Activated naive CD4-positive, alpha-beta T cell treated with anti-CD3 and anti-CD28 coated beads for 36 hours (primary cell): ENCODE measurements around the gene B4GALNT3. TPM values are rescaled to one million over a fixed set of nuclear protein-coding genes. Genes with fewer than 3 reads are reported as not detected.

Experiments
- CTCF ChIA-PET: fragments of 350-600 bp; sonication (Branson Sonifier 250); formaldehyde crosslinking; loops from one replicate; lab custom pipeline; 2021; ENCODE audit warnings: antibody characterized with exemption; lab: Charles Lee
- DNase-seq: peaks from one replicate; pipeline ENCODE4 v3.0.0-alpha.2; 2020
- H3K27ac Mint-ChIP-seq: one replicate; pipeline ENCODE4 v1.8.0; 2021; ENCODE audit warnings: mild to moderate bottlenecking, mixed read lengths
- H3K27me3 Mint-ChIP-seq: one replicate; pipeline ENCODE4 v1.8.0; 2021; ENCODE audit warnings: low read depth, mixed read lengths
- H3K36me3 Mint-ChIP-seq: one replicate; pipeline ENCODE4 v1.8.0; 2021; ENCODE audit warnings: low read depth, mixed read lengths
- H3K4me1 Mint-ChIP-seq: one replicate; pipeline ENCODE4 v1.8.0; 2021; ENCODE audit warnings: low read depth, mixed read lengths
- H3K4me3 Mint-ChIP-seq: one replicate; pipeline ENCODE4 v1.8.0; 2021; ENCODE audit warnings: mild to moderate bottlenecking, moderate library complexity, mixed read lengths
- H3K9me3 Mint-ChIP-seq: one replicate; pipeline ENCODE4 v1.8.0; 2021; ENCODE audit warnings: mixed read lengths
- intact Hi-C: fragments of 100-400 bp; cut with micrococcal nuclease; formaldehyde crosslinking; loops from one replicate; pipeline ENCODE4 v1.15.1; 2023
- total RNA-seq, 2 experiments: library from RNA; stranded (reverse); gene quantifications; one replicate each; pipeline ENCODE4 v1.2.3, GENCODE V29; 2021

Gene B4GALNT3
- total RNA-seq, 2 experiments from 2014 or later: 1.1 to 1.2 TPM

DNA sequence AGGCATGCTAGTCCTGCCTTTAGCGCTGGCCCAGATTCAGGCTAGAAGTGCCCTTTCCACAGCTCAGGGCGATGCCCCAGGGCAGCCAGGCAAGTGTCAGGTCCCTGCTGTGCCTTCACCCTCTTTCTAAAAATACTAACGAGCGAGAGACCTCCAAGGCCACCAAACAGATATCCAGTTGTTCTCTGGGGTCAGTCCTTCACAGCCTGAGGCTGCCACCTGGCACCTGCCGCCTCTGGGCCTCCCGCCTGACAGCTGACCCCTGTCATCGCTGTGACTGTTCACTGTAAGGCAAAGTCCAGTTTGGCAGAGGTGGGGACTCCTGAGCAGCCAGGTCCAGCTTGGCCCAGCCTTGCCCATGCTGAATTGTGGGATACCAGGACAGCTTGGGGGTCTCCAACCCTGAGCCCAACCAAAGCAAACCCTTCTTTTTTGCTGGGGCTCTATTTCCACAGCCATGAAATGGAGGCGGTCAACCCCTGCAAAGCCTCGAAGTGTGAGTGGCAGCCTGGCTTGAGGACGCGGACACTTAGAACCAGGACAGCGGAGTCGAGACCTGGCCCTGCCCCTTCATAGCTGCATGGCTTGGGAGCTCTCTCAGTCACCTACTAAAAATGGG lies 123.6 kb downstream of the B4GALNT3 start:
- CTCF ChIA-PET: no interaction called here
- no peak overlapping the region for H3K4me3 Mint-ChIP-seq
- no peaks in the 10 kb centered on the region for H3K27me3 Mint-ChIP-seq
- DNase-seq: no peak
- no peaks in the 10 kb centered on the region for H3K4me1 Mint-ChIP-seq
- peaks cover under 1% of the 10 kb centered on the region for H3K9me3 Mint-ChIP-seq
- intact Hi-C loops: no loop called here
- H3K27ac Mint-ChIP-seq: no peak overlapping the region
- H3K36me3 Mint-ChIP-seq: no peaks in the 10 kb centered on the region

DNA sequence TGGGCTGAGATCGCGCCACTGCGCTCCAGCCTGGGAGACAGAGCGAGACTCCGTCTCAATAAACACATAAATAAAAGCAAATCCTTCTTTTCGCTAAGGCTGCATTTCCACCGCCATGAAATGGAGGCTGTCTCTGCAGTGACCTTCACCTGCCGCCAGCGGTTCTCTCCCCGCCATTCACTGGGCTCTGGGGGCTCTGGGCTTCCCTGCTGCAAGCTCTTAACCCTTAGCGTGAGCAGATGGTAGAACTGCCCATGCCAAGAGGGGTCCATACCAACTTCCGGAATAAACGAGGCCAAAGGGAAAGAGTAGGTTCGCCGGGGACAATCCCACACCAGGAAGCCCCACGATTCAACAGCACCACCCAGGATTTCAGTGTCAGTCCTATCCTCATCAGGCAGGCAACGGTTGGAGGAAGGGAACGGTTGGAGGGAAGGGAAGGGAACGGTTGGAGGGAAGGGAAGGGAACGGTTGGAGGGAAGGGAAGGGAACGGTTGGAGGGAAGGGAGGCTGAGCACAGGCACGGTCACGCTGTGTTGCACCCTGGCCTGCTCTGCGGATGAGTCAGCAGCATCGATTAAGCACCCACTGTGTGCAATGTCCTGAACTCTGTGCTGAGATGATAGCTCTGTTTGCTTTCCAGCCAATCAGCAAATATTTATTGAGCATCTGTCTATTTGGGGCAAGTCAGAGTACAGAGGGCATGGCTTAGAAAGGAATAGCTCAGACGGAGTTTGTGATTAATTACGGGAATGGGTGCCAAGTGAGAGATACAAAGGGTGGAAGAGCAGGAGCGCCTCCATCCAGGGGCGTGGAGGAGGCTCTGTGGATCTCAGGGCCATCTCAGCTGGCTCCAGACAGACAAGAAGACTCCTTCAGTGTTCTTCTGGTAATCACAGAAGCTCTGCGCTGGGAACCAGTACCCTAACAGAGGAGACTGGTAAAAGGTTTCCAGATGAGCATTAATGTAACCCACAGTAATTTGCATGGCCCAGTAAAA lies 125.6 kb downstream of the B4GALNT3 start:
- intact Hi-C loops: no loop called here
- Mint-ChIP-seq H3K9me3 (peaks cover 3% of the 10 kb centered on the region), H3K27me3 (no peaks in the 10 kb centered on the region), H3K36me3 (no peaks in the 10 kb centered on the region), H3K27ac (no peak overlapping the region), H3K4me1 (peaks cover 2% of the 10 kb centered on the region), H3K4me3 (no peak overlapping the region)
- no peak for DNase-seq
- CTCF ChIA-PET: interaction anchor here (0.7 kb wide), 1 partner anchor 30 kb away, joined by 3 read pairs; no protein-coding TSS in a partner anchor

DNA sequence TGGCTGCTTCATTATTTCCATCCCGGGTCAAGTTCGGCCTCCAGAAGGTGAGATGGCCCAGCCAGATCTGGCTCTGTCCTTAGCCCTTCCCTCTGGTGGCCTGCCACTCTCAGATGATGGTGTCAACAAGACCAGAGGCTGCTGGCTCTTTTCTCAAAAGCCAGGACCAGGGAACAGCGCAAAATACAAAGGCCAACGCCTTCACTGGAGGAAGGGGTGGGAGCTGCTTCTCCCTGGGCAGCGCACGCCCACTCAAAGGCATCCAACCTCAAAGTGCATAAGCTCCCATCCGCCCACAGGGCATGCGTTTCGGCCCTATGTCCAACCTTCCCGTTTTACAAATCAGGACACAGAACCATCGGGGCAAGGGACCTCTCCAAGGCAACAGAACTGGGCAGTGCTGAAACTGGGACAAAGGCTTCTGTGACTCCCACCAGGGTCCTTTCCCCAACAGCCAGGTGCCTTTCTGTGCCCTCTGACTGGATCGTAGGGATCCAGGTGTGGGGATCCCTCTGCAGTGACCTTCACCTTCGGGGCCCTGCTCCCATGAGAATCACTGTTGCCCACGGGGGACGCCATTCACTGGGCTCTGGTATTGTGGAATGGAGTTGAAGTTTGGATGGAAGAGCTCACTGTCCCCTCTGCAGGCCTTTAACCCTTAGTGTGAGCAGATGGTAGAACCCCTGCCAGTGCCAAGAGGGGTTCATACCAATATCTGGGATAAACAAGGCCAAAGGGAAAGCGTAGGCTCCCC lies 126.8 kb downstream of the B4GALNT3 start:
- peaks cover 2% of the 10 kb centered on the region for H3K4me1 Mint-ChIP-seq
- peaks cover 3% of the 10 kb centered on the region for H3K9me3 Mint-ChIP-seq
- CTCF ChIA-PET: no interaction called here
- H3K4me3 Mint-ChIP-seq: no peak overlapping the region
- no peak overlapping the region for H3K27ac Mint-ChIP-seq
- intact Hi-C loops: no loop called here
- H3K27me3 Mint-ChIP-seq: no peaks in the 10 kb centered on the region
- H3K36me3 Mint-ChIP-seq: no peaks in the 10 kb centered on the region
- no peak for DNase-seq

DNA sequence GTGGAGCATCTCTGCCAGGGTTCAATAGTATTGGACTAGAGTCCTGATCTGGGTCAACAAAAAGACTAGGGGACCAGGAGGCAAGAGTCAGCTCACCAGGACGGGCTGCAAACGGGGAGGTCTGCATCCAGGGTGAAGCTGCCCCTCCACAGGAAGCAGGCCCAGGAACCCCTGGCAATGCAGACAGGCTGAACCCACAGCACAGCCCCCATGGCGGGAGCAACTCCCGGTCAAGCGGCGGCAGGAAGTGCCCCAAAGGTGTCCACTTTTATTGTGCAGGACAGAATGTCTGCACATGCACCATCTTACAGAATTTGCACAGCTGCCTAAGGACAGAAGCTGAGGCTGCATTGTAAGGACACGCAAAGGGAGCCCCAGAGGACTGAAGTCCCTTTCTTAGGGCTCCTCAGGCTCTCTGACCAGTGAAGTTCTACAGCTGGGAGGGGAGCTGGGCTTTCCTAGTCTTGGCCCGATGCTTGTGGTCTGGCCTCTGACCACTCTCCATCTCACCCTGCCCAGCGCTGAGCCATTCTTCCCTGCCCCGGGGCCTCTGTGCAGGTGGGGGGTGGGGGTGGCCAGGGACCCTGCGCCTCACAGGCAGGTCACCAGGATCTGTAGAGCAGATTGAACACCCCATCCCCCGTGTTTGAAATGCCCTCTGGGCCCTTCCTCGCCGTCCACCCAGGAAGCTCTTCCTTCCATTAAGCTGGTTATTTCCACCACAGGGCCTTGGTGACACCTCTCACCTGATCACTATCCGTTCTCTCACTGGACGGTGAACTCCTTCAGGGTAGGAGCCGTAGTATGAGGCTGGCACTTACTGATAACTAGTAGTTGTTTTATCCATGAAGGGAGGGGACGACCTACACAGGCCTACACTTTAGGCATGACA lies 127.6 kb downstream of the B4GALNT3 start:
- intact Hi-C loops: no loop called here
- H3K27ac Mint-ChIP-seq: no peak overlapping the region
- no peak overlapping the region for H3K4me3 Mint-ChIP-seq
- H3K36me3 Mint-ChIP-seq: no peaks in the 10 kb centered on the region
- peaks cover 3% of the 10 kb centered on the region for H3K9me3 Mint-ChIP-seq
- no peak for DNase-seq
- CTCF ChIA-PET: no interaction called here
- peaks cover 2% of the 10 kb centered on the region for H3K4me1 Mint-ChIP-seq
- H3K27me3 Mint-ChIP-seq: no peaks in the 10 kb centered on the region

DNA sequence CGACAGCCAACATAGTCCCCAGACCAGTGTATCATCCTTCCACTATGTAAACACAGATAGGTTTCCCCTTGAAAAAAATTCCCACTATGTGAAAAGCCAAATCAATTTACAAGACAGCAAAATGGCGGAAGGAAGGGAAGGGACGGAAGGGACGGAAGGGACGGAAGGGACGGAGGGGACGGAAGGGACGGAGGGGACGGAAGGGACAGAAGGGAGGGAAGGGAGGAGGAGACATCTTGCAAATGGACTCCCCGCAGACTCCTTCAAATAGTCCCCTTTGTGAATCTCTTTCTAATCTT lies 128.2 kb downstream of the B4GALNT3 start:
- intact Hi-C loops: no loop called here
- H3K36me3 Mint-ChIP-seq: no peaks in the 10 kb centered on the region
- no peak overlapping the region for H3K27ac Mint-ChIP-seq
- H3K27me3 Mint-ChIP-seq: no peaks in the 10 kb centered on the region
- H3K4me3 Mint-ChIP-seq: no peak overlapping the region
- peaks cover 3% of the 10 kb centered on the region for H3K9me3 Mint-ChIP-seq
- DNase-seq: no peak
- CTCF ChIA-PET: no interaction called here
- H3K4me1 Mint-ChIP-seq: peaks cover 2% of the 10 kb centered on the region

DNA sequence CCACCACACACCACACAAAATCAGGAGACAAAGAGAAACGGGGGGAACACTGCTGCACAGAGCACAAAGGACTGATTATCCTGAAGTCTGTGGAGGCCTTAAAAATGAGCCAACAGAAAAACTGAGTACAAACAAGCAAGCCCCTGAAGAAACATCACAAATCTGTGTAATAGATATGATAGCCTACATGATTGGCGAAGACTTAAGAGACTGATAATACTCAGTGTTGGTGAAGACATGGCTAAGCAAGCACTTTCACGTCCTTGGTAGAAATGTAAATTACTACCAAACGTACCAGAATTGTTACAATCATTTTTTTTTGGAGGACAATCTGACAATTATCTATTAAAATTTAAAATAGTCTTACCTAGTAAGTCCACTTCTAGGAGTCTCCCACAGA lies 128.9 kb downstream of the B4GALNT3 start:
- Mint-ChIP-seq H3K36me3 (no peaks in the 10 kb centered on the region), H3K27me3 (no peaks in the 10 kb centered on the region), H3K4me3 (no peak overlapping the region), H3K4me1 (peaks cover 2% of the 10 kb centered on the region), H3K9me3 (peaks cover 3% of the 10 kb centered on the region), H3K27ac (no peak overlapping the region)
- DNase-seq: no peak
- CTCF ChIA-PET: interaction anchor here (0.7 kb wide), 1 partner anchor 13 kb away, joined by 3 read pairs; no protein-coding TSS in a partner anchor
- intact Hi-C loops: no loop called here

DNA sequence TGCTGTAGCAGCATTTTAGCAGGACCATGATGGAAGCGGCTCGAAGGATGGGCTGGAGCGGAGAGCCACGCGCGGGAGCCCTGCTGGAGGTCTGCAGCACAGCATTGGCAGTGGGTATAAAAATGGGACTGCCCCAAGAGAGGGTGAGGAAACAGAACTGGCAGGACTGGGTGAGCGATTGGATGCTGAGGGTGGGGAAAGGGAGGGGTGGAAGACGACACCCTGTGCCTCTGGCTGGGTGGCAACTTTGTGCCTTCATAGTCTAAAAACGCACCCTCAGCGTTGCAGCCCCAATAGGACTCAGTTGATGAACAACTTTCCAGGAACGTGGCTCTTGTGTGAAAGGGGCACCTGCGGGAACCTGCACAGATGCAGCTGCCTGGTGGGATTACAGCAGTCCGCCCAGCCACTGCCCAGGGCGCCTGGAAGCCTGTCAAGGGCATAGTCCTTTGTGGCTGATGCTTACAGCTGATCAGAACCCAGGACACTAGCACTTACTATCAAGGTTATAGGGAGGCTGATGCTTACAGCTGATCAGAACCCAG lies 130.5 kb downstream of the B4GALNT3 start:
- Mint-ChIP-seq H3K4me1 (peaks cover 2% of the 10 kb centered on the region), H3K4me3 (no peak overlapping the region), H3K27ac (no peak overlapping the region), H3K9me3 (peaks cover 3% of the 10 kb centered on the region), H3K36me3 (no peaks in the 10 kb centered on the region), H3K27me3 (no peaks in the 10 kb centered on the region)
- DNase-seq: no peak
- CTCF ChIA-PET: no interaction called here
- intact Hi-C loops: no loop called here

DNA sequence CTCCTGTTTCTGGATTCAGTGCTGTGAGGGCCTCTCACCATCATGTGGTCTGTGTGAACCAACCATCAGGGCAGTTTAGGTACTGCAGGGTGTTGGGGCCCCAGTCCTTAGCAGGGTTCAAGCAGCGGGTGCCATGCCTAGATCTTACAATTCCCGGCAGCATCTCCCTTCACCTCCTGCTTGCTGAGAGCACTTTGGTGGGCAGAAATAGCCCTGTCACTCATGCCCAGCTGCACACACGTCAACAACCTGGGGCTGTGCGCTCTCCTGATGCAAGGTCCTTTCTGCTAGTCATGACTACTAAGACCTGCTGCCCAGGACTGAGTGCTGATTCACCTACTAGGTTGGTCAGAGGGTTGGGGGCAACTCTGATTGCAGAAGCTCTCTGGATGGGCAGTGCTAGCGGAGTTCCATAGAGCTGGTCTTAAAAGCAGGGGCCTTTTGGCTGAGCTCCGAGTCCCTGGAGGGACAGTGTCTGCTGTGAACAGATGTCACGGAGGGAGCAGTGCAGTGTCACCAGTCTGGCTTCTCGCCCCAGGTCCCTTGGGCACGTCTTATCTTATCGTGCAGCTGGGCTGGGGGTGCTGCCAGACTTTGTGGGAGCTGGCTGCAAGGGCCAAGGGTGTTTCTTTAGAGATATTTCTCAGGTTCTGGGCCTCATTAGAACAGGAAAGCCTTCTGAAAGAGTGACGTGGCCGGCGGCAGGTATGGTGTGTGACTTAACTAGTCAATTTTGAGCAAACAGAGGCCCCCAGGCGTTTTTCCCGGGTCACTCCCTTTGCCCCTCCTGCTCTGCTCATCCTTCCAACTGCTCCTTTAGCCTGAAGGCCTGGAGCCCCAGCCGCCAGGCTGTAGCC lies 131.7 kb downstream of the B4GALNT3 start:
- Mint-ChIP-seq H3K9me3 (peaks cover 3% of the 10 kb centered on the region), H3K4me1 (peaks cover 2% of the 10 kb centered on the region), H3K27me3 (no peaks in the 10 kb centered on the region), H3K36me3 (no peaks in the 10 kb centered on the region), H3K4me3 (no peak overlapping the region), H3K27ac (no peak overlapping the region)
- DNase-seq: no peak
- CTCF ChIA-PET: interaction anchor here (1.0 to 1.2 kb wide), 2 partner anchors 11 to 224 kb away, joined by 3 read pairs; no protein-coding TSS in a partner anchor
- intact Hi-C loops: no loop called here

DNA sequence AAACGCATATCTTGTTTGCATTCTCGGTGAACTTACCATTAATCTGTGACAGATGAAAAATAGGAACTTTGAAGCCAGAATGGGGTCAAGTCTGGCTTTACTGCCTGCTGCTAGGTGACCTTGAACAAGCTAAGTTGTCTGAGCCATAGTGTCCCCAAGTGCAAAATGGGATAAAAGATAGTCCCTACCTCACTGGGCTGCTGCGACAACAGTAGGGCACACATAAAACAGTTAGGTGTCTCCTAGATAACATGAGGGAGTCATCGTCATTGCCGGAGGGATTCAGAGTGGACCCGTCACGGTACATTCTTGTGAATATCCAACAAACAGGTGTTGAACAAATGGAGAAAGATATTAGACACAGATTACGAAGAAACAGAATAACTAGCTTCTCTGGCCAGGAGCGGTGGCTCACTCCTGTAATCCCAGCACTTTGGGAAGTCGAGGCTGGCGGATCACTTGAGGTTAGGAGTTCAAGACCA lies 132.3 kb downstream of the B4GALNT3 start:
- Mint-ChIP-seq H3K4me3 (no peak overlapping the region), H3K27me3 (no peaks in the 10 kb centered on the region), H3K27ac (no peak overlapping the region), H3K4me1 (peaks cover 2% of the 10 kb centered on the region), H3K36me3 (no peaks in the 10 kb centered on the region), H3K9me3 (peaks cover 3% of the 10 kb centered on the region)
- intact Hi-C loops: no loop called here
- CTCF ChIA-PET: interaction anchor here (1.0 to 1.2 kb wide), 2 partner anchors 11 to 223 kb away, joined by 3 read pairs; no protein-coding TSS in a partner anchor
- no peak for DNase-seq

DNA sequence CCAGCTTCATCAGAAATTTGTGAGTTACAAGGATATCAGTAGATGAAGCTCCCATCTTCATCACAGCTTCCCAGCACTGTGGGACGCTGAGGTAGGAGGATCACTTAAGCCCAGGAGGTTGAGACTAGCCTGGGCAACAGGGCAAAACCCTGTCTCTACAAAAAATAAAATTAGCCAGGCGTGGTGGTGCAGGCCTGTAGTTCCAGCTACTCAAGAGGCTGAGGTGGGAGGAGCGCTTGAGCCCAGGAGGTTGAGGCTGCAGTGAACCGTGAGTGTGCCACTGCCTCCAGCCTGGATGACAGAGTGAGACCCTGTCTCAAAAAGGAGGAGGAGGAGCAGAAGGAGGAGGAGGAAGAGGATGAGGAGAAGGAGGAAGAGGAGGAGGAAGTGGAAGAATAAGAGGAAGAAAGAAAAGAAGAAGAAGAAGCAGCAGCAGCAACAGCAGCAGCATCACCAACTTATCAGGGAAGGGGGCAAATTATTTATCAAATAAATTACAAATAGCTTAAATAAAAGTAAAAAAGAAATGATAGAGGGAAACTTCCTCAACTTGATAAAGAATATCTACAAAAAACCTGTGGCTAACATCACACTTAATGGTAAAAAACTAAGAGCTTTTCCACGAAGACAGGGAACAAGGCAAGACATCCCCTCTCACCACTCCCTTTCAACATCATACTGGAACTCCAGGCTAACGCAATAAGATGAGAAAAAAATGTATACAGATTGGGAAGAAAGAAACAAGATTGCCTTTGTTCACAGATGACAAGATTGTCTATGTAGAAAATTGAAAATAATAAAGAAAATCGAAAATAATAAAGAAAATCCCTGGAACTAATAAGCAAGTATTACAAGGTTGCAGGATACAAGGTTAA lies 133.9 kb downstream of the B4GALNT3 start:
- intact Hi-C loops: no loop called here
- H3K4me3 Mint-ChIP-seq: no peak overlapping the region
- H3K36me3 Mint-ChIP-seq: no peaks in the 10 kb centered on the region
- no peak overlapping the region for H3K27ac Mint-ChIP-seq
- no peak for DNase-seq
- CTCF ChIA-PET: interaction anchor here (0.6 to 0.7 kb wide), 2 partner anchors 247 to 281 kb away, joined by 3 to 4 read pairs; no protein-coding TSS in a partner anchor
- peaks cover under 1% of the 10 kb centered on the region for H3K9me3 Mint-ChIP-seq
- no peaks in the 10 kb centered on the region for H3K27me3 Mint-ChIP-seq
- H3K4me1 Mint-ChIP-seq: peaks cover 2% of the 10 kb centered on the region
